ENCODE measurements around the gene KCNK7.

DNA sequence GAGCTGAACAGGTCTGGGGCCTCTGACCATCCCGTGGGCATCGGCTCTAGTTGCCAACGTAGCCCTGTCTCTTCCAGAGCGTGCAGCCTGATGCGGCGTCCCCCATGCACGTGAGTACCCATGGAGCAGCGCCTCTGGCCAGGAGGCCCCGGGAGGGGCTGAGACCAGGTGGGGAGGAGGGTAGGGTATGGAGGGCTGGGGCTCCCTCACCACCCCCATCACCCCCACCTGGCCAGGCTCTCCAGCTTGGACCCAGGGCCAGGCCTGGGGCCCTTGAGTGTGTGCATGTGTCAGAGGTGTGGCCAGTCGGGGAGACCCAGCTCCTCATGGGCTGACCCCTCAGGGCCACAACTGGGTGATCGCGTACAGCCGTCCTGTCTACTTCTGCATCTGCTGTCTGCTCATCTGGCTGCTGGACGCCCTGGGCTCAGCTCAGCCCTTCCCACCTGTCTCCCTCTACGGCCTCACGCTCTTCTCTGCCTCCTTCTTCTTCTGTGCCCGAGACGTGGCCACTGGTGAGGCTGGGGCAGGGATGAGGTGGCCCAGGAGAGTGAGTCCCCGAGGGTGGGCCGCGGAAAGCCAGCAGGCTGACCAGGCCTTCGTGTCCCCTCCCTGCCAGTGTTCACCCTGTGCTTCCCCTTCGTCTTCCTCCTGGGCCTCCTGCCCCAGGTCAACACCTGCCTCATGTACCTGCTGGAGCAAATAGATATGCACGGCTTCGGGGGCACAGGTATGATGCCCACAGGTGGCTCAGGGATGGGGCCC lies 28.4 kb upstream of the KCNK7 start:
- TF ChIP-seq CTCF (IDR thresholded peaks at IDR 0.05) (no peak), POLR2A (IDR thresholded peaks at IDR 0.05) (no peak), POLR2AphosphoS5 (IDR thresholded peaks at IDR 0.05; ENCODE audit: insufficient read depth in 1 of 2, low read depth in 1 of 2) (no peak)
